ENCODE data around the gene BAHCC1.

Gene BAHCC1

GRCh38 chr17:81483862-81484194, 88.6 kb downstream of the BAHCC1 start (continued):
- no peak for TF ChIP-seq CREB5 (CRISPR knock-in tag; IDR thresholded peaks at IDR 0.05; ENCODE audit: low read depth)
- no peak for TF ChIP-seq ZNF8 (CRISPR knock-in tag; IDR thresholded peaks at IDR 0.05)
- no peak for TF ChIP-seq ZC3H10 (CRISPR knock-in tag; IDR thresholded peaks at IDR 0.05)
- no peak for TF ChIP-seq CSRNP3 (CRISPR knock-in tag; IDR thresholded peaks at IDR 0.05)
- TF ChIP-seq TSHZ2 (CRISPR knock-in tag; IDR thresholded peaks at IDR 0.05), result no peak

- peak; percentile 86 for ATAC-seq
- no peak for TF ChIP-seq ZNF565 (CRISPR knock-in tag; conservative IDR thresholded peaks at IDR 0.05; ENCODE audit: low read depth)
- TF ChIP-seq SNAI2 (CRISPR knock-in tag; IDR thresholded peaks at IDR 0.05), result no peak
- TF ChIP-seq ESRRG (CRISPR knock-in tag; IDR thresholded peaks at IDR 0.05), result no peak
- TF ChIP-seq ISL1 (CRISPR knock-in tag; IDR thresholded peaks at IDR 0.05), result no peak
- TF ChIP-seq ZFP30 (CRISPR knock-in tag; IDR thresholded peaks at IDR 0.05), result no peak
- TF ChIP-seq PATZ1 (CRISPR knock-in tag; IDR thresholded peaks at IDR 0.05; ENCODE audit: borderline replicate concordance), result no peak
- no peak for TF ChIP-seq TSHZ2 (CRISPR knock-in tag; IDR thresholded peaks at IDR 0.05)
- TF ChIP-seq BACH2 (CRISPR knock-in tag; IDR thresholded peaks at IDR 0.05; ENCODE audit: borderline replicate concordance), result no peak
- no peak for TF ChIP-seq PPARA (CRISPR knock-in tag; IDR thresholded peaks at IDR 0.05; ENCODE audit: borderline replicate concordance)
- no peak for TF ChIP-seq TCF4 (CRISPR knock-in tag; IDR thresholded peaks at IDR 0.05; ENCODE audit: borderline replicate concordance)
Observed at GRCh38 chr17:81484195-81484979, 89.1 kb downstream of the BAHCC1 start.

GRCh38 chr17:81486199-81486810, 91.0 kb downstream of the BAHCC1 start:
- TF ChIP-seq GLIS3 (CRISPR knock-in tag; IDR thresholded peaks at IDR 0.05) (no peak), TOX (CRISPR knock-in tag; IDR thresholded peaks at IDR 0.05; ENCODE audit: borderline replicate concordance) (no peak), TCF4 (CRISPR knock-in tag; IDR thresholded peaks at IDR 0.05; ENCODE audit: borderline replicate concordance) (no peak), ZNF8 (CRISPR knock-in tag; IDR thresholded peaks at IDR 0.05) (no peak), ARNTL (CRISPR knock-in tag; IDR thresholded peaks at IDR 0.05; ENCODE audit: borderline replicate concordance, low read depth) (no peak), PATZ1 (CRISPR knock-in tag; IDR thresholded peaks at IDR 0.05; ENCODE audit: borderline replicate concordance) (no peak)
- no peak for ATAC-seq

Measured in SK-N-SH treated with all-trans-retinoic acid at 6 μM for 48 hours (cell line).